Dedifferentiated amniotic fluid mesenchymal stem cell (primary cell): Measurements from ENCODE around the gene MTCL3.
"Not testable (repeated sequence)": the region's sequence is repeated elsewhere in the genome, so short reads cannot be mapped to it uniquely, and the experiment has no call there.

Experiments
- DNase-seq: peaks from one replicate; pipeline ENCODE4 v3.0.0-alpha.2; 2016; ENCODE audit errors: extremely low spot score

MTCL3 gene

DNA sequence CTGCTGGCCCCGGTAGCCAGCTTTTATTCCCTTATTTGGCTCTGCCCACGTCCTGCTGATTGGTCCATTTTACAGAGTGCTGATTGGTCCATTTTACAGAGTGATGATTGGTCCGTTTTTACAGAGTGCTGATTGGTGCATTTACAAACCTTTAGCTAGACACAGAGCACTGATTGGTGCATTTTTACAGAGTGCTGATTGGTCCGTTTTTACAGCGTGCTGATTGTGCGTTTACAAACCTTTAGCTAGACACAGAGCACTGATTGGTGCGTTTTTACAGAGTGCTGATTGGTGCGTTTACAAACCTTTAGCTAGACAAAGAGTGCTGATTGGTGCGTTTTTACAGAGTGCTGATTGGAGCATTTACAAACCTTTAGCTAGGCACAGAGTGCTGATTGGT is 90.6 kb downstream of the MTCL3 start:
- DNase-seq = not testable (repeated sequence)

DNA sequence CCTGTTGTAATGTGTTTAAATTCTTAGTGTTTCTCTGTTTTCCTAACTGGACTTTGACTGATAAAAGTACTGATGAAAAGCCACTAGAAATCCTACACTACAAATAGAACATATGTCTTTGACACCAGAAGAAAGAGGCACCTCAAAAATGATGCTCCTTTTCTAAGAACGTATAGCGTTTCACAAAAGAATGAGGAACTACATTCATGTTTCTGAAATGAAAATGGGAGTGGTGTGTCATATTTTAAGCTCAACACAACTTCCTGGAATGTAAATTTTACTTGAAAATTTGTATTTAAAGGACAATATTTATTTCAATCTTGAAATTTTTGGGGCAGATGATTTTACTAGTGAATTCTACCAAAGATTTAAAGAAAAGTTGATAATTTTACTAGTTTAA is 95.2 kb downstream of the MTCL3 start:
- no peak for DNase-seq
